GM21423 (cell line): Measurements from ENCODE around the gene ITGA7.

Source experiments
- ATAC-seq: cut with Tn5 transposase; IDR thresholded peaks from one replicate; pipeline ENCODE4 v1.9.1; 2021; ENCODE audit warnings: mild to moderate bottlenecking, moderate library complexity; ENCODE audit not compliant: unreplicated experiment

Gene ITGA7

GRCh38 chr12:55718624-55719275, 11.0 kb upstream of the ITGA7 start:
- no peak for ATAC-seq

- ATAC-seq: no peak
Observed at GRCh38 chr12:55718015-55718414, 10.3 kb upstream of the ITGA7 start.

GRCh38 chr12:55717011-55718007, 9.6 kb upstream of the ITGA7 start:
- ATAC-seq: peak; percentile 23

- ATAC-seq: no peak
Observed at GRCh38 chr12:55716582-55716957, 8.9 kb upstream of the ITGA7 start.

GRCh38 chr12:55715833-55716581, 8.3 kb upstream of the ITGA7 start, which contains the start of gene BLOC1S1:
Gene BLOC1S1, plus strand, starts transcription at chr12:55716046. Its CDS starts 6 bp downstream, at chr12:55716052.
- ATAC-seq: peak; percentile 77

- ATAC-seq: no peak
Observed at GRCh38 chr12:55715169-55715764, 7.6 kb upstream of the ITGA7 start.

- no peak for ATAC-seq
Observed at GRCh38 chr12:55713721-55714120, 6.0 kb upstream of the ITGA7 start.

GRCh38 chr12:55712700-55713415, 5.2 kb upstream of the ITGA7 start:
- ATAC-seq: no peak

GRCh38 chr12:55711786-55712553, 4.3 kb upstream of the ITGA7 start:
- no peak for ATAC-seq

- no peak for ATAC-seq
Observed at GRCh38 chr12:55708695-55709233, 1.1 kb upstream of the ITGA7 start.

GRCh38 chr12:55707219-55707671, 459 bp downstream of the ITGA7 start:
- no peak for ATAC-seq

- no peak for ATAC-seq
Observed at GRCh38 chr12:55706568-55707218, 1.0 kb downstream of the ITGA7 start.

GRCh38 chr12:55705782-55706402, 1.8 kb downstream of the ITGA7 start:
- ATAC-seq: no peak

GRCh38 chr12:55704824-55705718, 2.6 kb downstream of the ITGA7 start:
- ATAC-seq: no peak

- ATAC-seq: no peak
Observed at GRCh38 chr12:55703901-55704761, 3.6 kb downstream of the ITGA7 start.

GRCh38 chr12:55703288-55703687, 4.4 kb downstream of the ITGA7 start:
- no peak for ATAC-seq
